GM23248 (cell line): ENCODE results near the gene PLCL2. TPM values are rescaled to one million over a fixed set of nuclear protein-coding genes. Genes with fewer than 3 reads are reported as not detected.
A peak's percentile ranks its signal among the peaks of the same experiment; 100 is the strongest.

Experiments used
- DNase-seq: peaks from one replicate; pipeline ENCODE4 v3.0.0-alpha.2; 2015
- H2AFZ ChIP-seq: fragments of 200-600 bp; sonication (generic); 2 replicates; pipeline ENCODE4 v1.6.1; 2016; ENCODE audit warnings: antibody characterized with exemption
- H3F3A ChIP-seq: fragments of 200-600 bp; sonication (generic); 2 replicates; pipeline ENCODE4 v1.6.1; 2016; ENCODE audit warnings: mild to moderate bottlenecking, antibody characterized with exemption, mixed run types; ENCODE audit not compliant: insufficient read depth
- H3K27ac ChIP-seq: fragments of 200-600 bp; sonication (generic); 2 replicates; pipeline ENCODE4 v1.5.1; 2016; ENCODE audit warnings: mild to moderate bottlenecking
- H3K27me3 ChIP-seq: fragments of 200-600 bp; sonication (generic); replicated peaks from 2 replicates; pipeline ENCODE4 v1.6.1; 2016; ENCODE audit warnings: mild to moderate bottlenecking; ENCODE audit not compliant: insufficient read depth
- H3K36me3 ChIP-seq: fragments of 200-600 bp; sonication (generic); 2 replicates; pipeline ENCODE4 v1.6.1; 2016; ENCODE audit warnings: low read depth, mild to moderate bottlenecking
- H3K4me1 ChIP-seq: fragments of 200-600 bp; sonication (generic); 2 replicates; pipeline ENCODE4 v1.6.1; 2016; ENCODE audit warnings: mild to moderate bottlenecking; ENCODE audit not compliant: insufficient read depth
- H3K4me2 ChIP-seq: fragments of 200-600 bp; sonication (generic); one replicate; pipeline ENCODE4 v1.6.1; 2016; ENCODE audit warnings: mild to moderate bottlenecking; ENCODE audit not compliant: unreplicated experiment
- H3K4me3 ChIP-seq: fragments of 200-600 bp; sonication (generic); 2 replicates; pipeline ENCODE4 v1.5.1; 2016; ENCODE audit warnings: mild to moderate bottlenecking
- H3K79me2 ChIP-seq: fragments of 200-600 bp; sonication (generic); 2 replicates; pipeline ENCODE4 v1.6.1; 2016; ENCODE audit warnings: mild to moderate bottlenecking; ENCODE audit not compliant: insufficient read depth
- H3K9ac ChIP-seq: fragments of 200-600 bp; sonication (generic); 2 replicates; pipeline ENCODE4 v1.6.1; 2016; ENCODE audit warnings: mild to moderate bottlenecking
- H3K9me2 ChIP-seq: fragments of 200-600 bp; sonication (generic); 2 replicates; pipeline ENCODE4 v1.6.1; 2016; ENCODE audit warnings: mixed run types, mild to moderate bottlenecking, moderate library complexity; ENCODE audit not compliant: insufficient read depth
- H3K9me3 ChIP-seq: fragments of 200-600 bp; sonication (generic); one replicate; pipeline ENCODE4 v1.6.1; 2017; ENCODE audit warnings: low read depth
- H4K20me1 ChIP-seq: fragments of 200-600 bp; sonication (generic); 2 replicates; pipeline ENCODE4 v1.6.0; 2016; ENCODE audit not compliant: insufficient read depth
- EZH2 ChIP-seq: fragments of 200-600 bp; sonication (generic); IDR thresholded peaks from 2 replicates; pipeline ENCODE4 v1.6.1; 2018; ENCODE audit warnings: antibody characterized with exemption, mild to moderate bottlenecking; ENCODE audit not compliant: insufficient read depth, poor library complexity, severe bottlenecking
- EZH2phosphoT487 ChIP-seq: fragments of 200-600 bp; sonication (generic); IDR thresholded peaks from 2 replicates; pipeline ENCODE4 v1.6.1; 2018; ENCODE audit warnings: antibody characterized with exemption, moderate library complexity, mild to moderate bottlenecking, low read depth; ENCODE audit not compliant: insufficient read depth
- WGBS, 2 experiments: methylation state at CpG; one replicate each; pipeline ENCODE4 v1.1.6; 2015 to 2017; ENCODE audit warnings: low lambda C conversion rate in 2 of 2, low coverage in 1 of 2; ENCODE audit errors: missing lambda C conversion rate in 2 of 2; 5-methylcytosine and 5-hydroxymethylcytosine counted together
- in situ Hi-C: fragments of 300-500 bp; cut with MboI; formaldehyde crosslinking; loops from 2 replicates; pipeline ENCODE4 v1.15.0; 2020
- polyA plus RNA-seq: library from polyadenylated mRNA; unstranded; fragments of >200 nt; fragmentation: Nextera tagmentation; extraction: Ambion mirVana; gene quantifications from 2 replicates; pipeline ENCODE4 v1.2.1, GENCODE V29; 2016
- total RNA-seq: library from RNA; depleted of rRNA; stranded (reverse); fragments of >200 nt; shearing (Covaris generic); gene quantifications from 2 replicates; pipeline ENCODE4 v1.2.3, GENCODE V29; 2014

PLCL2 gene
- total and polyA plus RNA-seq, 2 experiments from 2014 or later = 1.4 to 5.1 TPM

- Histone ChIP-seq H4K20me1 (no peaks in the 10 kb centered on the region), H3K9me3 (no peaks in the 10 kb centered on the region), H3K4me1 (peaks cover 10% of the 10 kb centered on the region), H3K4me3 (peak overlapping the region; percentile 76), H3K27me3 (no peaks in the 10 kb centered on the region; the same call in 1 of the 2 replicates), H3F3A (peaks cover 25% of the 10 kb centered on the region), H3K9ac (peak overlapping the region; percentile 64), H2AFZ (peak overlapping the region; percentile 92), H3K9me2 (no peaks in the 10 kb centered on the region), H3K4me2 (peak overlapping the region; percentile 73), H3K36me3 (no peaks in the 10 kb centered on the region), H3K79me2 (peaks cover 22% of the 10 kb centered on the region), H3K27ac (peak overlapping the region; percentile 61)
- peak; percentile 73 for DNase-seq
- in situ Hi-C loops = no loop called here
- TF ChIP-seq EZH2 = no peak
- TF ChIP-seq EZH2phosphoT487 = no peak
- WGBS, 2 experiments = 32 to 52% methylated on average over 23 of the region's 23 CpGs
Observed at GRCh38 chr3:16883057-16883722, 1.6 kb upstream of the PLCL2 start.

GRCh38 chr3:16883723-16884083, 1.1 kb upstream of the PLCL2 start:
- Histone ChIP-seq H3K4me2 (peak overlapping the region; percentile 73), H3K9me2 (no peaks in the 10 kb centered on the region), H4K20me1 (no peaks in the 10 kb centered on the region), H3K9ac (peak overlapping the region; percentile 64), H3K4me1 (peaks cover 10% of the 10 kb centered on the region), H3K4me3 (peak overlapping the region; percentile 76), H2AFZ (peak overlapping the region; percentile 92), H3K27ac (peak overlapping the region; percentile 61), H3K9me3 (no peaks in the 10 kb centered on the region), H3F3A (peaks cover 25% of the 10 kb centered on the region), H3K79me2 (peaks cover 27% of the 10 kb centered on the region), H3K36me3 (no peaks in the 10 kb centered on the region), H3K27me3 (no peaks in the 10 kb centered on the region)
- WGBS, 2 experiments = 80 to 84% methylated on average over 13 to 16 of the region's 16 CpGs
- no peak for DNase-seq
- in situ Hi-C loops = no loop called here
- TF ChIP-seq EZH2 = no peak
- no peak for TF ChIP-seq EZH2phosphoT487

DNA sequence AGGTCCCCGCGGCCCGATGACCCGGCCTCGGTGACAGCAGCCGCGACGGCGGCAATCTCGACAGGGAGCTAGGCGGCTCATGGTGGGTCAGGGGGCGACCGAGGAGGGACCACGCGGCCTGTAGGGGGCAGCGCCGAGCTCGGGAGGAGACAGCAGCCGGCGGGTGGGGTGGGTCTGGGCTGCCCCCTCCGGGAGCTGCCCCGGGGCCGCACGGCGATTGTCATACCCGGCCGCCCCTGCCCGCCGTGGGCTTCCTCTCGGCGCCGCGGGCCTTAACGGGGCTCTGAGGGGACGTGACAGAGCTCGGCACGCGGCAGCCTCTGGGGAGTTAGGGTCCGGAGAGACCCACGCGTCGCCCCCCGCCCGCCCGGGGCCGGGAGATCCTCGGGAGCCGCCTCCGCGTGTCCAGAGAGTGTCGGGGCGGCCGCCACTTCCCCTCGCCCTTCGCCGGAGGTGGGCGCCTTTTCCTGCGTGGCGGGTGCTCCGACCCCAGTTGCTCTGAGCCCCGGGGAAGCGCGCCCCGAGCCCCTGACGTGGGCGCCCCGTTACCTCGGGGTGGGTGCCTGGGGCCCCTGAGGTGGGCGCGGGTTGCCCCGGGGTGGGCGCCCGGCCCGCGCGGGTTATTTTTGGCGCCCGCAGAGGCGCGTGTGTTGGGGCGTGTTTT, 539 bp upstream of the PLCL2 start:
- in situ Hi-C loops = no loop called here
- H4K20me1 ChIP-seq = no peaks in the 10 kb centered on the region

GRCh38 chr3:16885593-16886302, 993 bp downstream of the PLCL2 start:
- WGBS, 2 experiments = 3 to 4% methylated on average over 15 of the region's 15 CpGs
- peak overlapping the region; percentile 76 for H3K4me3 ChIP-seq
- no peaks in the 10 kb centered on the region for H3K9me3 ChIP-seq
- in situ Hi-C loops = no loop called here
- no peaks in the 10 kb centered on the region for H3K27me3 ChIP-seq
- H3K4me1 ChIP-seq = peaks cover 10% of the 10 kb centered on the region
- peak overlapping the region; percentile 45 for H3K27ac ChIP-seq
- no peaks in the 10 kb centered on the region for H4K20me1 ChIP-seq
- H3K79me2 ChIP-seq = peaks cover 31% of the 10 kb centered on the region
- H3K36me3 ChIP-seq = no peaks in the 10 kb centered on the region
- H3K4me2 ChIP-seq = peak overlapping the region; percentile 99
- H2AFZ ChIP-seq = peak overlapping the region; percentile 94
- H3K9me2 ChIP-seq = no peaks in the 10 kb centered on the region
- peak overlapping the region; percentile 77 for H3K9ac ChIP-seq
- peaks cover 25% of the 10 kb centered on the region for H3F3A ChIP-seq
- TF ChIP-seq EZH2 (no peak), EZH2phosphoT487 (no peak)
- peak; percentile 62 for DNase-seq

More for the DNA sequence above, 539 bp upstream of the PLCL2 start:
- Histone ChIP-seq H3K9me3 (no peaks in the 10 kb centered on the region), H3K27ac (no peak overlapping the region), H3K4me1 (peaks cover 10% of the 10 kb centered on the region), H3F3A (peaks cover 25% of the 10 kb centered on the region), H2AFZ (peak overlapping the region; percentile 92), H3K4me2 (peak overlapping the region; percentile 73), H3K4me3 (peak overlapping the region; percentile 76), H3K79me2 (peaks cover 31% of the 10 kb centered on the region), H3K27me3 (no peaks in the 10 kb centered on the region), H3K9me2 (no peaks in the 10 kb centered on the region), H3K36me3 (no peaks in the 10 kb centered on the region), H3K9ac (peak overlapping the region; percentile 77)
- 7 to 15% methylated on average over 28 to 55 of the region's 81 CpGs for WGBS, 2 experiments
- peak; percentile 51 for DNase-seq
- TF ChIP-seq EZH2 (no peak), EZH2phosphoT487 (no peak)
